AG04449 (cell line): ENCODE results near the gene CUEDC1.

Experiments
- CTCF ChIA-PET: fragments of 350-600 bp; formaldehyde crosslinking; extraction: SDS; loops from one replicate; lab custom pipeline; 2021; ENCODE audit warnings: antibody characterized with exemption; lab: Yijun Ruan, JAX
- POLR2A ChIA-PET: fragments of 400-600, 350-600 bp; formaldehyde crosslinking; extraction: SDS; loops from one replicate; lab custom pipeline; 2020; ENCODE audit warnings: antibody characterized with exemption, inconsistent platforms; lab: Yijun Ruan, JAX
- DNase-seq: peaks from one replicate; pipeline ENCODE4 v3.0.0-alpha.2; 2010; ENCODE audit warnings: low read depth, low spot score
- H3K4me3 ChIP-seq: 2 replicates; pipeline ENCODE4 v1.5.1; 2011; ENCODE audit warnings: low read depth, mild to moderate bottlenecking, control low read depth, low read length
- CTCF ChIP-seq: IDR thresholded peaks from one replicate; pipeline ENCODE4 v1.5.1; 2011; ENCODE audit warnings: mild to moderate bottlenecking, moderate library complexity, low read length, control low read depth, inconsistent platforms; ENCODE audit not compliant: insufficient read depth; ENCODE audit errors: missing control alignments

CUEDC1 gene

GRCh38 chr17:57993471-57994365 is 38.5 kb upstream of the CUEDC1 start:
- no peak overlapping the region for H3K4me3 ChIP-seq
- CTCF ChIA-PET = interaction anchor here (0.9 to 20.5 kb wide), 8 partner anchors 8 to 160 kb away, joined by 4 to 1361 read pairs (median 38); partner anchors contain the start of genes MRPS23 and SRSF1
- POLR2A ChIA-PET = interaction anchor here (0.6 to 2.2 kb wide), 6 partner anchors 14 to 139 kb away, joined by 3 to 6 read pairs (median 4); partner anchors contain the start of gene SRSF1
- no peak for DNase-seq
- no peak for TF ChIP-seq CTCF

- POLR2A ChIA-PET = no interaction called here
- CTCF ChIA-PET = interaction anchor here (1.1 to 20.5 kb wide), 6 partner anchors 8 to 157 kb away, joined by 3 to 1361 read pairs (median 10); partner anchors contain the start of gene MRPS23
- H3K4me3 ChIP-seq = no peak overlapping the region
- no peak for DNase-seq
- TF ChIP-seq CTCF = no peak
These were observed 36.3 kb upstream of the CUEDC1 start for GRCh38 chr17:57991537-57991936.

- DNase-seq = no peak
- POLR2A ChIA-PET = interaction anchor here (1.1 to 1.5 kb wide), 2 partner anchors 10 to 115 kb away, joined by 4 to 5 read pairs; no protein-coding TSS in a partner anchor
- CTCF ChIA-PET = interaction anchor here (1.2 to 20.5 kb wide), 8 partner anchors 10 to 125 kb away, joined by 3 to 1361 read pairs (median 5); partner anchors contain the start of gene MRPS23
- no peak overlapping the region for H3K4me3 ChIP-seq
- no peak for TF ChIP-seq CTCF
These were observed 34.8 kb upstream of the CUEDC1 start for GRCh38 chr17:57990037-57990436.

GRCh38 chr17:57988301-57989250 is 33.4 kb upstream of the CUEDC1 start:
- peak overlapping the region; percentile 80 for H3K4me3 ChIP-seq
- no peak for DNase-seq
- CTCF ChIA-PET = interaction anchor here (1.0 to 20.5 kb wide), 6 partner anchors 11 to 126 kb away, joined by 3 to 1361 read pairs (median 10); partner anchors contain the start of gene MRPS23
- no peak for TF ChIP-seq CTCF
- POLR2A ChIA-PET = interaction anchor here (0.6 to 1.3 kb wide), 11 partner anchors 19 to 152 kb away, joined by 3 to 8 read pairs (median 4); partner anchors contain the start of genes MRPS23 and SRSF1

GRCh38 chr17:57987581-57988300 is 32.5 kb upstream of the CUEDC1 start, which contains the start of gene VEZF1:
VEZF1 (minus strand) TSS chr17:57988254; CDS start chr17:57988111, 143 bp downstream.
- TF ChIP-seq CTCF = no peak
- peak within 1 kb of the TSS; percentile 80 for H3K4me3 ChIP-seq
- ChIA-PET CTCF (interaction anchor here (1.0 to 20.5 kb wide), 6 partner anchors 10 to 123 kb away, joined by 3 to 1361 read pairs (median 36); partner anchors contain the start of gene MRPS23), POLR2A (interaction anchor here (0.6 to 2.5 kb wide), 14 partner anchors 20 to 151 kb away, joined by 3 to 14 read pairs (median 4); partner anchors contain the start of genes MRPS23 and SRSF1)
- no peak for DNase-seq
